Measurements from ENCODE around the gene PRSS57.

Gene PRSS57

DNA sequence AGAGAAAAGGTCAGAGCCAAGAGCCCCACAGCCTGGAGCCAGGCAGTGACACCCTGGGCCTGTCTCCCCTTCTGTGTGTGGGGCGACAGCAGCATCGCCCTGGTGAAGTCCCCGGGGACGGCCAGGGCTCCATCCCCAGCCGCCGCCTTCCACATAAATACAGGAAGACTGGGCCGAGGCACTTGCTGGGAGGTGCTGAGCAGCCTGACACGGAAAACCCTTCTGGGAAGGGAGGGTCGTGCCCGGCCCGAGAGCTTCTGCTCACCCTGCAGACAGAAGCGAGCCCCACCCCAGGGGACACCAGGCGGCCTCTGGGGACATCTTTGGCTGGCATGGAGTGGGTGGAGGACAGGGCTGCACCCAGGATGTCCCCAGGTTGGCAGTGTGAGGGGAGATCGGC, 50.5 kb downstream of the PRSS57 start:
- Histone ChIP-seq H3K36me3 (peaks cover 39 to 50% (median 43%) of the 10 kb centered on the region in 11 experiments), H3K27ac (peak overlapping the region in 7 of 11 experiments; percentile 28 to 63 (median 58); a peak in 11 of 22 replicates), H3K27me3 (peaks cover 0 to 23% (median 4%) of the 10 kb centered on the region in 11 experiments; a peak in 10 of 22 replicates), H3K9ac (peak overlapping the region in 9 of 11 experiments; percentile 10 to 70 (median 59); a peak in 16 of 22 replicates), H3K4me2 (peak overlapping the region; percentile 53 to 95 (median 86)), H3K9me3 (replicated peaks in 1 of 11) (no peaks in the 10 kb centered on the region), H4K20me1 (peaks cover 46 to 95% (median 78%) of the 10 kb centered on the region in 11 experiments), H3K4me3 (peak overlapping the region in 2 of 10 experiments; percentile 0; a peak in 2 of 20 replicates), H3K4me1 (peaks cover 13 to 49% (median 36%) of the 10 kb centered on the region in 10 experiments)
- TF ChIP-seq Cebpa-rat (IDR thresholded peaks at IDR 0.05) = no peak

DNA sequence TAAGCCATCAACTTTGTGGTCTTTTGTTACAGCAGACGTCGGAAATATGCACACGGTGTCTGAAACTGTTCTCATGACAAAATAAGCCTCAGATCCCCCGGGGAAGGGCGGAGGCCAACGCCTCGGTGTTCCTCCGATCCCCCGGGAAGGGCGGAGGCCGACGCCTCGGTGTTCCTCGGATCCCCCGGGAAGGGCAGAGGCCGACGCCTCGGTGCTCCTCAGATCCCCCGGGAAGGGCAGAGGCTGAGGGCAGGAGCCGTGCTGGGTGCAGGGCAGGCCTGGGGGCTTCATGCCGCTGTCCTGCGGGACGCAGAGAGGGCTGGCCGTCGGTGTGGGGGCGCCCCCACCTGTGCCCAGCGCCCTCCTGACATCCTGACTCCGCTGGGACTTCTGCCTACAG, 50.9 kb downstream of the PRSS57 start:
- Histone ChIP-seq H3K27ac (peak overlapping the region in 7 of 11 experiments; percentile 28 to 63 (median 58); a peak in 11 of 22 replicates), H3K27me3 (peaks cover 0 to 23% (median 4%) of the 10 kb centered on the region in 11 experiments; a peak in 12 of 22 replicates), H3K9ac (peak overlapping the region in 9 of 11 experiments; percentile 10 to 70 (median 59); a peak in 16 of 22 replicates), H3K4me1 (peaks cover 15 to 50% (median 37%) of the 10 kb centered on the region in 10 experiments), H3K4me2 (peak overlapping the region; percentile 53 to 95 (median 86)), H3K4me3 (peak overlapping the region in 2 of 10 experiments; percentile 0; a peak in 2 of 20 replicates), H3K9me3 (replicated peaks in 1 of 11) (no peaks in the 10 kb centered on the region), H4K20me1 (peaks cover 42 to 91% (median 74%) of the 10 kb centered on the region in 11 experiments), H3K36me3 (peaks cover 35 to 46% (median 39%) of the 10 kb centered on the region in 11 experiments)
- no peak for TF ChIP-seq Cebpa-rat (IDR thresholded peaks at IDR 0.05)

DNA sequence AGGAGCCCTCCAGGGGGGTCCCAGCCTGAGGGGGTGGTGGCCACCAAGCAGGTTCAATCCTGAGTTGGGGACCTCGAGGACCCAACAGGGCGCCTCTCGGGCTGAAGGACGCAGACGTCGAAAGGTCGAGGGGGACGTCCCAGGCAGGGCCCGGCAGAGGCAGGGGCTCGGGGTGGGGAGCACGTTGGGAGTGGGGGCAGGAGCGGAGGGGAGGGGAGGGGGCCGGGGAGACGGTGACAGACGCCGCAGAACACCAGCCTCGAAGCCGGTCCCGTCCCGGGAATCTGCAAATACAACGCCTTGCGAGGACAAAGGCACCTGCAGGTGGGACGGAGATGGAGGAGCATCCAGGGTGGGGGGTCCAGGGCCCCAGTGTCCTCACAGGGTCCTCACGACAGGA, 51.5 kb downstream of the PRSS57 start:
- peaks cover 21 to 56% (median 43%) of the 10 kb centered on the region in 10 experiments for H3K4me1 ChIP-seq
- H3K4me3 ChIP-seq = 0 out of 20 replicates have a peak overlapping the region, but pooled peaks of 1 of the 10 experiments have one; percentile 0
- peaks cover 29 to 40% (median 33%) of the 10 kb centered on the region in 11 experiments for H3K36me3 ChIP-seq
- TF ChIP-seq Cebpa-rat (IDR thresholded peaks at IDR 0.05) = no peak
- peaks cover 38 to 90% (median 71%) of the 10 kb centered on the region in 11 experiments; a peak in 21 of 22 replicates for H4K20me1 ChIP-seq
- H3K27me3 ChIP-seq = peaks cover 0 to 30% (median 7%) of the 10 kb centered on the region in 11 experiments; a peak in 13 of 22 replicates
- H3K27ac ChIP-seq = peak overlapping the region in 6 of 11 experiments; percentile 28 to 63 (median 58); a peak in 9 of 22 replicates
- H3K4me2 ChIP-seq = peak overlapping the region; percentile 53 to 95 (median 86)
- H3K9me3 ChIP-seq (replicated peaks in 1 of 11) = no peaks in the 10 kb centered on the region
- peak overlapping the region in 7 of 11 experiments; percentile 10 to 70 (median 59); a peak in 11 of 22 replicates for H3K9ac ChIP-seq

DNA sequence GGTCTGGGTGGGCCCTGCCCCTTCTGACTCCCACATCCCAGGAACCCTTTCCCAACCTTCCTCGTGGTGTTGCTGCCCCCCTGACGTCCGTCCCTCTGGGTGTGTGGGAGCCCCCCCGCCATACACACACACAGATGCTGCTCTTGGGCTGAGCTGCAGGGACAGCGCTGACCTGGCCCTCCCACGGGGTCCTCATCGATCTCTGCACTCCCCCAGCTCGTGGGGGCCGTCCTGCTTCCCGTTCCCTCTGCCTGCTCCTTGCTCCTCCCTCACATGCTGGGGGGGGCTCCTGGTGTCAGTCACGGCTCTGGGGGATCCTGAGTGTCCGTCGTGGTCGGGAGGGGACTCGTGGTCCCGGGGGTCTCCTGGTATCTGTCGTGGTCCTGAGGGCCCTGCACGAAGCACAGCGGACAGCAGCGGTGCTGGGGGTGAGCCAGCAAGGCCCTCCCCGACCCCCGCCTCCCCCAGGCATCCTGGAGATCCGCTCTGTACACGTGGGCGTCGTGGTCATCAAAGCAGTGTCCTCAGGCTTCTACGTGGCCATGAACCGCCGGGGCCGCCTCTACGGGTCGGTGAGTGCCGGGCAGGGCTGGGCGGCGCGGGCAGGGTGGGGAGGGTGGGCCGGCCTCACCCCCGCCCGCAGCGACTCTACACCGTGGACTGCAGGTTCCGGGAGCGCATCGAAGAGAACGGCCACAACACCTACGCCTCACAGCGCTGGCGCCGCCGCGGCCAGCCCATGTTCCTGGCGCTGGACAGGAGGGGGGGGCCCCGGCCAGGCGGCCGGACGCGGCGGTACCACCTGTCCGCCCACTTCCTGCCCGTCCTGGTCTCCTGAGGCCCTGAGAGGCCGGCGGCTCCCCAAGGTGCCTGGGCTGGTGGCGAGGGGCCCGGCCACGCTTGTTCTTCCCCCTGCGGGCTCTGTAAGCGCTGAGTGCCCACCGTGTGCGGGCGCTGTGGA, 52.2 kb downstream of the PRSS57 start:
- peak overlapping the region in 1 of 11 experiments; percentile 35; a peak in 3 of 22 replicates for H3K9ac ChIP-seq

DNA sequence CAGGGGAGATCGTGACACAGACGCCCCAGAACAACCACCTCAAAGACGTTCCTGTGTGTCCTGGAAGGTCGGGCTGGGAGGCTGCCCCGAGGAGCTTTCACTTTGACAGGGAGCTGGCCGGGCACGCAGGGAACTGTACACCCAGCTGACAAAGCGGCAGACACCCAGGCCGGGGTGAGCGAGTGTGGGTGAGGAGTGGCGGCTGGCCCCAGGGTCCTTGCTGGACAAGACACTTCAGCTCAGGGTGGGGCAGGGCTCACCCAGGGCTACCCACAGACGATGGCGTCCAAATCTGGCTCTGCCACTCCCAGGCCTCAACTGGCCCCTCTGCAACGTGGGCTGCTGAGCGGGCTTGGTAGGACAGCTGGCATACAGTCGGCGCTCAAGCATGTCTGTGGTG, 53.5 kb downstream of the PRSS57 start:
- TF ChIP-seq Cebpa-rat (IDR thresholded peaks at IDR 0.05) = no peak
- H3K4me2 ChIP-seq = peak overlapping the region in 2 of 11 experiments; percentile 14 to 26; a peak in 2 of 22 replicates
- no peak overlapping the region for H3K27ac ChIP-seq

More for the DNA sequence above, 52.2 kb downstream of the PRSS57 start:
- Histone ChIP-seq H4K20me1 (peaks cover 34 to 90% (median 70%) of the 10 kb centered on the region in 11 experiments; a peak in 21 of 22 replicates), H3K27ac (peak overlapping the region in 1 of 11 experiments; percentile 58; a peak in 1 of 22 replicates), H3K9me3 (replicated peaks in 1 of 11) (no peaks in the 10 kb centered on the region), H3K4me2 (peak overlapping the region in 9 of 11 experiments; percentile 33 to 95 (median 86); a peak in 17 of 22 replicates), H3K36me3 (peaks cover 24 to 35% (median 27%) of the 10 kb centered on the region in 11 experiments), H3K4me1 (peaks cover 22 to 63% (median 50%) of the 10 kb centered on the region in 10 experiments), H3K4me3 (no peak overlapping the region), H3K27me3 (peaks cover 0 to 34% (median 7%) of the 10 kb centered on the region in 11 experiments; a peak in 13 of 22 replicates)
- TF ChIP-seq Cebpa-rat (IDR thresholded peaks at IDR 0.05) = no peak

DNA sequence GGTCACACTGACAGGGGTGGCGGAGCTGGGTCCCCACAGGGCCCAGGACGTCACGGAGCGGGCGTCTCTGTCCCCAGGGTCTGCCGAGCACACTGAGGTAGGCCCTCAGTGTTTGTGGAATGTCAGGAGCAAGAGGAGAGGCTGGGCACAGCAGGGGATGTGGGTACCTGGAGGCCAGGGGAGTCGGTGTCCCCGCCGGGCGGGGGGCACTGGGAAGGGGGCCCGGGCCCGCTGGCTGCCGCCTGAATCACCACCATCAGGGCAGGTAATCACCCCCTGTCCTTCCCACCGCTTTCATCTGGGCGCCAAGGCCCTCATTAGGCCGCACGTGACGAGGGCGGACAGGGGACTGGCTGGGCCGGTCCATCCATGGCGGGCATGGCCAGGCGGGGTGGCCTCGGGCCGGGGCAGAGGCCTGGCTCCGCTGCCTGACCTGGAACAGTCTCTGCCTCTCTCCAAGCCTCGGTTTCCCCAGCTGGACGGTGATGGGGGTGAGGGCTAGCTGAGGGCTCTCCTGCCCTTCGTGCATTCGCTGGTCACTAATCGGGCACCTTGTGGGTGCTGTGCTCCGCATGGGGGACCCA, 54.6 kb downstream of the PRSS57 start:
- peaks cover 0 to 53% (median 7%) of the 10 kb centered on the region in 11 experiments; a peak in 13 of 22 replicates for H3K27me3 ChIP-seq
- no peak for TF ChIP-seq Cebpa-rat (IDR thresholded peaks at IDR 0.05)
- peaks cover under 1 to 11% (median 3%) of the 10 kb centered on the region in 11 experiments; a peak in 16 of 22 replicates for H3K36me3 ChIP-seq
- H3K9ac ChIP-seq = no peak overlapping the region
- no peaks in the 10 kb centered on the region for H3K9me3 ChIP-seq (replicated peaks in 1 of 11)
- peaks cover 13 to 73% (median 53%) of the 10 kb centered on the region in 11 experiments; a peak in 21 of 22 replicates for H4K20me1 ChIP-seq
- peaks cover 40 to 82% (median 69%) of the 10 kb centered on the region in 10 experiments for H3K4me1 ChIP-seq
- no peak overlapping the region for H3K27ac ChIP-seq
- peak overlapping the region in 5 of 11 experiments; percentile 10 to 83 (median 29); a peak in 5 of 22 replicates for H3K4me2 ChIP-seq
- no peak overlapping the region for H3K4me3 ChIP-seq

More for the DNA sequence above, 53.5 kb downstream of the PRSS57 start:
- H3K9ac ChIP-seq = no peak overlapping the region
- H3K4me1 ChIP-seq = peaks cover 35 to 76% (median 63%) of the 10 kb centered on the region in 10 experiments
- H3K9me3 ChIP-seq (replicated peaks in 1 of 11) = no peaks in the 10 kb centered on the region
- no peak overlapping the region for H3K4me3 ChIP-seq
- peaks cover 22 to 83% (median 58%) of the 10 kb centered on the region in 11 experiments; a peak in 21 of 22 replicates for H4K20me1 ChIP-seq
- H3K36me3 ChIP-seq = peaks cover 11 to 21% (median 13%) of the 10 kb centered on the region in 11 experiments
- peaks cover 0 to 48% (median 7%) of the 10 kb centered on the region in 11 experiments; a peak in 13 of 22 replicates for H3K27me3 ChIP-seq

DNA sequence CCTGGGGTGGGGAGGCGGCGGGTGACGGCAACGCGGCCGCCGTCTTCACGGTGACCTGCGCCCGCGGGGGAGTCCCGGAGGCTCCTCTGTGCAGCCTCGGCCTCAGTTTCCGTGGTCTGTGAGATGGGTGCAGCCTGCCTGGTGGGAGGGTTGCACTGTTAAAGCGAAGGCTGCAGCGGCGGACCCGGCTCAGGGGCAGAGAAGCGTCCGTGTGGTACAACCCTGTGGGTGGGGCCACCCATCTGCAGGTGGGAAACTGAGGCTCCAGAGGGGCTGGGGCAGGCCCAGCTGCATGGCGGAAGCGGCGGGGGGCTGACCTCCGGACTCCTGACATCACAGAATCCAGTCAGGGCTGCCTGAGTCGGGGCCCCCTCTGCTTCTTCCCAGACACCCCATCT, 55.1 kb downstream of the PRSS57 start:
- Histone ChIP-seq H4K20me1 (peaks cover 10 to 68% (median 48%) of the 10 kb centered on the region in 11 experiments; a peak in 21 of 22 replicates), H3K36me3 (peaks cover 0 to 9% (median 0%) of the 10 kb centered on the region in 11 experiments; a peak in 4 of 22 replicates), H3K27ac (no peak overlapping the region), H3K4me1 (peaks cover 40 to 82% (median 70%) of the 10 kb centered on the region in 10 experiments), H3K9ac (no peak overlapping the region), H3K9me3 (replicated peaks in 1 of 11) (no peaks in the 10 kb centered on the region), H3K4me2 (peak overlapping the region; percentile 52 to 95 (median 58); a peak in 17 of 22 replicates), H3K4me3 (peak overlapping the region in 5 of 10 experiments; percentile 34 to 54 (median 44); a peak in 4 of 20 replicates), H3K27me3 (peaks cover 0 to 53% (median 7%) of the 10 kb centered on the region in 11 experiments; a peak in 13 of 22 replicates)
- TF ChIP-seq Cebpa-rat (IDR thresholded peaks at IDR 0.05) = no peak
